ENCODE data around the gene VSTM2L.

Gene VSTM2L

DNA sequence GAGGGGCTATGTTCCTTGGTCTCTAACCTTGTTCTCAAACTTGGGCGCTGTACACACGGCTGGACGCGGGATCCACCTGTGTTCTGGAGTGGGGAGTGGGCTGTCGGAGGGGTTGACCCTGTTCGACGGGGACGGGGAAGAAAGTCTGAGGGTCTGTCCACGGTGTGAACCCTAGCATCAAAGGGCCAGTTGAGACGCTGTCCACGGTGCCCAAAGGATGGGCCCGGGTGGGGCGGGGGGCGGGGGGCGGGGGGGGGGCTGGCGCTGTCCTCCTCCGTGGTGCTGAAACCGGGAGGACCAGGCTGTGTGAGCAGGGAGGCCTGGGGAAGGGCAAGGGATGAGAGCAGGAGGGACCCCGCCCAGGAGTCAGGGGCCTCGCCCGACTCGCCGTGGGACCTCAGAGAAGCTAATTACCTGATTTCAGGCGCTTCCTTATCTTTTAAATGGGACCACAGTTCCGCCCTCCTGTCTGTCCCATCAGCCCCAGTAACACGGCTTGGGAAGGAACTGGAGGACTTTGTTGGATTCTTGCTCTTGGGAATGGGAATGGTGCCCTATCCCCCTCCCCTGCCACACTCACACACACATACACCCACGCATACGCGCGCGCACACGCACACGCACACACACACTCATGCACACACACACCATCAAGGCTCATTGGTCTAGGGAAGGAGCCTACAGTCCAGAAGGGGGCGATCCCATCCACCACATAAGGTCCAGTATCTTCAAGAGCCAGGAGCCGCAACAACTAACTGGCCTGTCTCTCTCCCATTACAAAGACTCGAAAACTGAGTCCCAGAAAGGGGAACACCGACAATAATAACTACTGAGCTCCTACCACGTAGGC is 1.0 kb upstream of the VSTM2L start:
- peak in 1 of 6 experiments; percentile 3 for DNase-seq

DNA sequence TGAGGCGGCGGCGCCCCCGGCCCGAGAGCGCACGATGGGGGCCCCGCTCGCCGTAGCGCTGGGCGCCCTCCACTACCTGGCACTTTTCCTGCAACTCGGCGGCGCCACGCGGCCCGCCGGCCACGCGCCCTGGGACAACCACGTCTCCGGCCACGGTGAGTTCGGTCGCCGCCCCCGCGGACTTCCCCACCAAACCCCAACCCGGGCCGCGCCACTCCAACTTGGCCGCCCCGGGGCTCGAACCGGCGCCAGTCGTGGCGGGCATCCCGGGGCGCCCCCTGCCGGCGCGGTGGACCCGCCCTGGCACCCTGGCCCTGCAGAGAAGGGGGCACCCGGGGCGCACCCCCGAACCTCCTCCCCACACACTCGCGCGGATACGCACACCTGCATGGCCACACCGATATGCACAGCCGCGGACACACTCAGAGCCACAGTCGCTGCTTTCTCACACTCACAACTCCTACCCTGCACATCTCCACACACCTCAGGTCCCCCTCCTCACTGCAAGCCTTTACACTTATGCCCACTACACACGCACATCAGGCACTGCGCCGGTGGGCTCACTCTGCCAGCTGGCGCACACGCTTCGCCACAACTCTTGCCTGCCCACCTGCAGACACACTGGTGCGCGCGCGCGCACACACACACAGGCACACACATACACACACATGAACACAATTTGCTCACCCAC is 535 bp downstream of the VSTM2L start:
- DNase-seq = no peak

DNA sequence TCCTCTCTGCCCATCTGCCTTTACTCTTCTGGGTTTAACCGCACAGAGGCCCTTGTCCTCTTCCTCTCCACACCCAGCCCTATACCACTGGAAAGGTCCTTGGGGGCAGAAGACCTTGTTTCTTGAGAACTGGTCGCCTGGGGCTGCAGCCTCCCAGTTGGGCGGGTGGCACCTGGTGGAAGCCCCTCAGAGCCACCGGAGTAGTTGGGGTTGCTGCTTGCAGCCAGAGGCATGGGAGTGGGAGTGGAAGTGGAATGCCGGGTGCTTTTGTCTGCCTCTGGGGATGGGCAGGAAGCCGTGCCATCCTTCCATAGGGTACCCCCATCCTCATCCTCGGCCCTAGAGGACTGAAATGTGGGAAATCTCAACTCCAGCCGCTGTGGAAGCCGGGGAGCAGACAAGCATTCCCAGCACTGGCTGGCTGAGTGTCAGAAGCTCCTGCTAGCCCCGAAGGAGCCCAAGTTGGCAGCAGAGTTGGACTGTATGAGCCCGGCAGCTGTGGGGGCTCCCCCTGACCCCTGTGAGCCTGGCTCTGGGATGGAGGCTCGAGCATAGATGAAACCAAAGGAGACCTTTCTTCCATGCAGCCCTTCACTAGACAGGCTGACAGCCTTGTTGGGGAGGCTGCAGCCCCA is 1.2 kb downstream of the VSTM2L start:
- no peak for DNase-seq

DNA sequence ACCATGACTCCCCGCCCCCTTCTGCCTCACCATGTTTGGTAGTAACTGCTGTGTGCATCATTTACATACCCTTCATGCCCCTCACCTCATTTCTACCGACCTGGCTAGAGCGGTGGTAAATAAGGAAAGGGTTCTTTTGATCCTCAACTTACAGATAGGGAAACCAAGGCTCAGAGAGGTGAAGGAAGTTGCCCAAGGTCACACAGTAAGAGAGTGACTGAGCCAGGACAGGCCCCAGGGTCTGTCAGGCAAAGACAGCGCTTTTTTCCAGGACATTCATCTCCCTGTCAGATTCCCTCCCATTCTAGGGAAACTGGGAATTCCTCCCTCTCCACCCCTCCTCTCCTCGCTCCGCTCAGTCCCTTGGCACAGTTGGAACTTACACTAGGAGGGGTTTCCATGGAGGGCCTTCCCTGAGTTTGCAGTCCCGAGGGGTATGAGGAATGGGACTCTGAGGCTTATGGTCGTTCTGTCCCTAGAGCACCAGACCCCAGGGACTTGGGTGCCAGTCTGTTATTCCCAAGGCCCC is 2.0 kb downstream of the VSTM2L start:
- no peak for DNase-seq

DNA sequence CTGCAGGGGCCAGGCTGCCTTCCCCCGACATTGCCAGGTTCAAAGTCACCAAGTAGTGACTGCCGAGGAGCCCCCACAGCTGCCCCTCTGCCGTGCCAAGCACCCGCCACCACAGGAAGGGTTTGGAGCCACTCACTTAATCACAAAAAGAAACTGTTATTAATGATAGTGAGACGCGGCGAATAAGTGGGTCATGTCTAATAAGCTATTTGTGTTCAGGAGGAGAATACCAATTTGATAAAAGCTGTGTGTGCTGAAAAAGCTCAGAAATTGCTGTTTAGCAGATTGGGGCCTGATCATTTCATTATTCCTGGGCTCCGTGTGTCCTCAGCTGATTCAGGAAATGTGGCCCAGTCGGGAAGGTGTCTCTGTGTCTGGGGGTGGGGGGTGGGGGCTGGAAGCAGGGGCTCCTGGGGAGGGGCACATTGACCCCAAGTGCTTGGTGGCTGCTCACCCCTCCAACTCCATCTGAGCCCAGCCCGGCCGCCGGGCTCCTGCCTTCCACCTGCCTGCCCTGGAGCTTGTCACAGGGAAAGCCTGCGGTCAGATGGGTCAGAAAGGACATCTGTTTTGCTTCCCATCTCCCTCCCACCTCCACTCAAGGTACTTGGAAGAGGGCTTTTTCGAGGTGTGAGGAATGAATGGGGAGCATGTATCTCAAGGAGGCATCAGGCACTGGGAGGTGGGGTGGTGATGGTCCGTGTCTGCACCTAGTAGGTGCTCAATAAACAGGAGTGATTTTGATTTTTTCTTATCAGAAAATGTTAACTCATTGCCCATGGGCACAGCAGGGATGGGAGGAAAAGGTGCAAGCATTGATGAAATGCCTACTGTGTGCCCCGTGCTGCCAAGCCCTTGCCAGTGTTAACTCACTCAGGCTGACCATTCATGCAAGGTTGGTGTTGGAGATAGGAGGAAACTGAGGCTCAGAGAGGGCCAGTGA is 3.0 kb downstream of the VSTM2L start:
- DNase-seq = no peak

DNA sequence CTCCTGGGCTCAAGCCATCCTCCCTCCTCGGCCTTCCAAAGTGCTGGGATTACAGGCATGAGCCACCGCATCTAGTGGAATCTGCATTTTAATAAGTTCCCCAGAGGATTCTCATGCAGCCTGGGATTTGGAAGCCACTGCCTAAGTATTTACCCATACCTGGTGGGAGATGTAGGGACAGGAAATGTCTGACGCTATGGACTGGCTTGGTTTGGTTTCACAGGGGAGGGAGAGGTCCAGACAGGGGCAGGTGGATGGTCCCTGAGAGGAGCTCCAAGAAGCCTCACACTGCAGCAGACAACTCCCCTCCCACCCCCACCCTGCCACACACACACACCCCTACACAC is 4.4 kb downstream of the VSTM2L start:
- DNase-seq = no peak

DNA sequence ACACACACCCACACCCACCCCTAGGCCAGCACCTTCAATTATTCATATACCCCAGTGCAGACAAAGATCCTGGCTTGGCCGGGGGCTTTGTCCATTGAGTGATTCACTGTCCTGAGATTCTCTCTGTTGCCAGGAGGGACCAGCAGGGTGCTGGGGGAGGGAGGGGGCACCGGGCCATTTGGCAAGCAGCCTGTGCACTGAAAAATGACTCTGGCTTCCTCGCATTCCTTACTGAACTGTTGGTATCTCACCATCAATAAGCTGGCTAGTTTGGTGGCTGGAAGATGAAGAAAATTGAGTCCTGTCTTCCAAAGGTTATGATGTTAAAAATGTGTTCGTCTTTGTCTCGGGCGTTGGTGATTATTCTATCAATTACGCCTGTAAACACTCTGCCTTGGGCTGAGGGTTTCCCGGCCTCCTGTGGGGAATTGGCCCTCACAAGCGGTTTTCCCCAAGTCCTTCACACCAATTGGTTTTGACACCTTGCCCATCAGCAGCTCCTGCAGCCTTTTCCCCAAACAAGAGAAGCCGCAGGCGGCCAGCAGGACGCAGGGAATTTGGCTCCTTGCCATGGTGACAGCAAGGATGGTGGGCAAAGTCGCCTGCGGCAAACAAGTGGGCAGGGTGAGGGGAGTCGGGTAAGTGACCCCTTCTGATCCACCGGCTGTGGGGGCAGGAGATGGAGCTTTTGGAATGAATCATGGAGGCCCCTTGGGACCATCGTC is 4.9 kb downstream of the VSTM2L start:
- no peak for DNase-seq

DNA sequence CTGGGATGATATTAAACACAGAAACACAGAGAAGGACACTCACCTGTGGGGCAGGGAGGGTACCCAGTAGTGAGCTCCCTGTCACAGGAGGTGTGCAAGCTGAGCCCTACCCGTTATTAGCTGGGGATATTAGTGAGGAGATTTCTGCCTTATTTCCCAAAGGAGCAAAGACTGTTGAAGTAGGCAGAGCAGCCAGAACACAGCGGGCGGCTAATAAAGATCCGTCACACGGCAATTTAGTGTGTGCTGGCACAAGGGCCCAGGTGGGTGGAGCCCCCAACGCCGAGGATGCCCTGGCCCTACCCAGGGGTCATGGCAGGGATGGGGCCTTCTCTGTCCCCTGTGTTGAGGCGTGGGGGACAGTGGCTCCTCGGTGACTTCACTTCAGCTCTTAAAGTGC is 8.3 kb downstream of the VSTM2L start:
- no peak for DNase-seq

DNA sequence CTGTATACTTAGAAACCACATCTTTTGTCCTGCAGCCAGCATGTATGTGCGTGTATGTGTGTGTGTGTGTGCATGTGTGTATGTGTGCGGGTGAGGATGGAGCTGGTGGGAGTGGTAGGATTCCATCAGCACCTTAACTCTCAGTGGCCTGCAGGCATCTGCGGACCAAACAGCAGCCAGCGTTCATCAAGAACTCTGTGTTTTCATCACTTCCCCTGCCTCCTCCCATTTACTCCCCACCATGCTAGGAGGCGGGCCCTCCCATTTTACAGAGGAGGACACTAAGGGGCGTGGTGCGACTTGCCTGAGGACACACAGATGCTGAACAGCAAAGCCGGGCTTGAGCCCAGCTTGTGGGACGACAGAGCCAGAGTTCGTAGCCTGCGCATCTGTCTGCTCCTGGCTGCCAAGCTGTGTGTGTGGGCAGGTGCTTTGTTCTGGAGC is 8.9 kb downstream of the VSTM2L start:
- DNase-seq = no peak

DNA sequence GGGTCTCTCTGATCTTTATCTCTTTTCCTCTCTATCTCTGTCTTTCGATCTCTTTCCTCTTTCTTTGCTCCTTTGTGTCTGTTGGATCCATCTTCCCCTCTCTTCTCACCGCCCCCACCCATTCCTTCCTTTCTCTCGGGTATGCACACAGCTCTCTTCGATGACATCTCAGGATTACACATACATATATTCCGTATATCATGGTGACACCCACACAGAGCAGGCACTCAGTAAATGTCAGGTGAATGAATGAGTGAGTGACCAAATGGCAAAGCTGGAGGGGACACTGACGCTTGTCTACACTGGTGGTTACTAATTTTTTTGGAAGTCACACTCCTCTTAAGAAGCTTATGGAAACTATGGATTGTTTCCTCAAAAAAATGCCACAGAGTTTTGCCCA is 9.9 kb downstream of the VSTM2L start:
- DNase-seq = no peak

DNA sequence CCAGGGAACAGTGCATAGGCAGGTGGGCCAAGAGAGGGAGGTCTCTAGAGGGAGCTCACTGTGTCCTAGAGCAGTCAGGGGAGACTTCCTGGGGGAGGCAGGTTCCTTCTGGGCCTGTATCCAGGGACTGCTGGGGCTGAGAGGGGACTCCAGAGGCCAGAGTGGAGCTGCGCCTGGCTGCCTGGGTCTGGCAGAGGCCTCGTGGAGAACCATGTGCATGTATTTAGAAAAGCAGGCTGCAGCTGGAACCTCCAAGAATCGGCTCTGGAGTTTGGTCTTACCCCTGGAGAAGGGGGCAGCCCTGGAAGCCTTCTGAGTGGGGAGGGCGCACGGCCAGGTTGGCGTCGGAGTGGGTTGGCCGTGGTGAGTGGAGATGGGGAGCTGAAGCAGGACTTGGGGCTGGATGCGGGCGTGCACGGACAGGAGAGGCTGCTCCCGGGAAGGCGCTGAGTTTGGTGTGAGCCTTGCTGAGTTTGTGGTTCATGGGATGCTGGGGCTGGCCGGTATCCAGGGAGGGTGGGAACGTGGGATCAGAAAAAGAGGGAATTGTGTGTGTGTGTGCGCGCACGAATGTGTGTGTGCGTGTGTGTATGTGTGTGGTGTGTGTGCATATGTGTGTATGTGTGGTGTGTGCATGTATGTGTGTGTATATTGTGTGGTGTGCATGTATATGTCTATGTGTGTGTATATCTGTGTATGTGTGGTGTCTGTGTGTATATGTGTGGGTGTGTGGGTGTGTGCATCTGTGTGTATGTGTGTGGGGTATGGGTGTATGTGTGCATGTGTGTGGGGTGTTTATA is 10.8 kb downstream of the VSTM2L start:
- no peak for DNase-seq

DNA sequence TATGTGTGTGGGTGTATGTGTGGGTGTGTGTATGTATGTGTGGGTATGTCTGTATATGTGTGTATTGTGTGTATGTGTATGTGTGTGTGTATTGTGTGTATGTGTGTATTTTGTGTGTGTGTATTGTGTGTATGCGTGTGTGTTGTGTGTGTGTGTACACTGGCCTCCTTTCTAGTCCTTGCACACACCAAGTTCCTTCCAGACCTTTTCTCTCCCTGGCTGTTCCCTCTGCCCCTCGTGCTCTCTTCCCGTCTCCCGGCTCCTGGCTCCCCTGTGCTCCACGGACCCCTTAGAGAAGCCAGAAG is 11.4 kb downstream of the VSTM2L start:
- DNase-seq = no peak

DNA sequence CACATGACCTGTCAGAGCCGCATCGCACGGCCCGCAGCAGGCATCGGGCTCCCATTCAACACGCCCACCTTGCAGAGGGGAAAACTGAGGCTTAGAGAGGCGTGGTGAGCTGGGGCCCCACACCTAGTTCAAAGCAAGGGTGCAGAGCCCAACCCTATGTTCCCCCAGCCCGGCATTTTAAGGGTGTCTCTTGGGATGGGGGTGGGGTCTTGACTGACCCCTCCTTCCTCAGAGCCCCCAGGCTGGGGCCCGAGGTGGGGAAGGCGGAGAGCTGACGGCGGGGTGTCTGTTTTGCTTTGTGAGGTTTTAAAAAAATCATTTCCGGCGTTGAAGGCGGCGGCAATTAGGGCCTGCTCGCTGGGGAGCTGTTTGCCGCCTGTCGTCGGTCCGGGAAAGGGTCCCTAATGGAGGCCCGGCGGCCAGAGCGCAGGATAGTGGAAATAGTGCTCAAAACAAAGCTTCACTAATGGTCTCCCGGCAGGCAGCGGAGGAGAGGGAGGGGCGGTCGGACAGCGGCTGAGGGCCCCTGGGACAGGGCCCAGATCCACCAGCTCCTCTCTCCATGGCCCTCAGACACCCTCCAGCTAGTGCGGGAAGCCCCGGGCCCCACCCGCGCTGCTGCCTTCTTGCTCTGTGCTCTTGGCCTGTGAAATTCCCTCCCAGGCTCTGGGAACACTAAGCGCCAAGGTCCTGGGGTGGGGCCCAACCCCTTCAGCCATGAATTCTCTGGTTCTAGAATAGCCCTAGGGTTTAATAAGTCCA is 11.9 kb downstream of the VSTM2L start:
- DNase-seq = peak in 4 of 6 experiments; percentile 6 to 44 (median 20)

DNA sequence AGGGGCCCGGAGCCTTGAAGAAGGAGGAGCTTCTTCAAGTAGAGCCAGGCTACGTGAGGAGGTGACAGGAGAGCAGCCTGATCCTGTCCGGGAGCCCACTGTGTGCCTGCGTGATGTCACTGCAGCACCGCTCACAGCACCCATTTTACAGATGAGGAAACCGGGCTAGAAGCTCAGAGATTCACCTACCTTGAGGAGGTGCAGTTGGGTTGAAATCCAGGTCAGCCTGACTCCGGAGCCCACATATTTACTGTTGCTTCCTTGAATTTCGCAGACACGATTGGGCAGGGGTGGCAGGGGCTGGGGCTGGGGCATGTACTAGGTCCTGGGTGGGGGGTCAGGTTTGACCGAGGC is 12.5 kb downstream of the VSTM2L start:
- DNase-seq = no peak

DNA sequence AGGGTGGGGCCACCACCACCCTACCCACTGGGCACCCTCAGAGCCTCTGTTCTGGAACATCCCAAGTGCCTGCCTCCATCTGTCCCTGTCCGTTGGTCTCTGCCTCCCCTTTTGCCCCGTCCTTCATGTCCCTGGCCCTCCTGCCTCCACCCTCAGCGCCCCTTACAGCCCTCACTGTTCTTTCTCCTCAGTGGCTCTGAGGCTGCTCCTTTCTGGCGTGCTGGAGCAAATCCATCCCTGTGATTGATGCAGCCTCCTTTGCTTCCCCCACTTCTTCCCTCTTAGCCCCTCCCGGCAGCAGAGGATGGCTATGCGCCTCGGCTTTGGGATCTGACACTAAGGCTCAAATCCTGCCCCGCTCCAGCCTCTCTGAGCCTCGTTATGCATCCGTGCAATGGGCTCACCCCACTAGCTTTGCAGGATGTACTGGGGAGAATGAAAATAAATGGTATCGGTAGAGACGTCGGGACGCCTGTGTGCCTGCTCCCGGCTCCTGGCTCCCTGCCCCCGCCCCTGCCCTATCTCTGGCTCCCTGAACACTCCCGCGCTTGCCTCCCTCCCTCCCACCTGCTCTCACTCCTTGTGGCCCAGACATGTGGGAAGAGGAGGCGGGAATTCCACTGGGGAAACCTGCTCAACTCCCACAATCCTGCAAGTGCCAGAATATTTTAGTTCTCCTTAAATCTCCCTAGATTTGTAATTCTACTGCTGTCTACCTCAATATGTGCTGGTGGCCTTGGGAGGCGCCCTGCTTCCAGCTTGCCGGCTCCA is 13.1 kb downstream of the VSTM2L start:
- DNase-seq = no peak

DNA sequence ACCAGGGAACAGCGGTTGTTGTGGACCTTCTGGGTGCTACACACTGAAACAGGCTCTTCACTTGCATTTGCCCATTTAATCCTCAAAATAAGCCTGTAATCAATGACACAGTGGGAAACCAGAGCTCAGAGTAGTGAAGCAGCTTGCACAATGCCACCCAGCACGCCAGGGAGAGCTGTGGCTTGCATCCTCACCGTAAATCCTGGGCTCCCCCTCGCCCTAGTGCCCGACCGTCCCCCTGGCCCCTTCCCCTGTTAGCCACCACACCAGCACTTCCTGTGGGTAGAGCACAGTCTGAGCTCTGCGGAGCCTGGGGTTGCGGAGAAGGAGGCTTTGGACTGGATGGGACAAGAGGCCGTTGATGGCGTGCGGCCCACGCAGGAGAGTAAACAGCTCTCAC is 14.5 kb downstream of the VSTM2L start:
- no peak for DNase-seq

DNA sequence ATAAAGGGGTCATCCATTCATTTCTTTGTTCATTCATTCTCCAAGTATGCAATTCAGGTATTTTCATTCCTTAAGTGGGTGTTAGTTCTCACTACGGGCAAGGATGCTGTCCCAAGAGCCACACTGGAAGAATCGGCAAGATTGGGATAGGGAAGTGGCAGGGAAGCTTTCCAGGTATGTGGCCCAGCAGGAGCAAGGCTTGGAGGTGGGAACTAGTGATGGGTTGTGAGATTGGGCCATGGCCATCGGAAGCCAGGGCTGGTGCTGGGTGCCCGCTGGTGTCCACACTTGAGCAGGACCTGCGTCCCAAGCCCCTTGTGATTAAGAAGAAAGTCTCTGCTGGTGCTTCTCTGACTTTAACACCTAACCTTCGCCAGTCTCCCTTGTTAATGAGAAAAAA is 15.1 kb downstream of the VSTM2L start:
- DNase-seq = no peak

DNA sequence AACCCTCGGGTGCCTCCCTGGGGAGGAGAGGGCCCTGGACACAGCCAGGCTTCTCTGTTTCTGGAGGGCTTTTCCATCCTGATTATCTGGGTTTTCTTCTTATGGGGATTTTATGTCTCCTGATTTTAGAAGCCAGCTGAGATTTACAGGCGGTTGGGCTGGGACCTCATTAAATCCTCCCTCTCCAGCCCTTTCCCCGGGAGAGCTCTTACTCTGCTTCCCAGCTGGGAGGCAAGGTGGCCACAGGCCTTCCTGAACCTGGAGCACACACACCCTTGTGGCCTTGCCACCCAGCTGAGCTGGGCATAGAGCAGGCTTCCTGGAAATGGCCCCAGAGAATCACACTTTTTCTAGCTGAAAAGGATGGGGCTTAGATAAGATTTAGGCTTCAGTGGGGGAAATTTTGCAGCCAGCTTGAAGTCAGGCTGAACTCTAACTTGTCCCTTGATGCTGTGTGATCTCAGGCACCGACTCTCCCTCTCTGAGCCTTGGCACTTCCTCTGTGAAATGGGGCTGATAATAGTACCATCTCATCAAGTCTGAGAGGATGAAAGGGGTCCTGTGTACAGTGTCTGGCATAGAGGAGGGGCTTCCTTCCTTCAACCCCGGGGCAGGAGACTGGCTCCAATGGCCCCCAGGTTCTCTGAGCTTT is 16.6 kb downstream of the VSTM2L start:
- DNase-seq = no peak

DNA sequence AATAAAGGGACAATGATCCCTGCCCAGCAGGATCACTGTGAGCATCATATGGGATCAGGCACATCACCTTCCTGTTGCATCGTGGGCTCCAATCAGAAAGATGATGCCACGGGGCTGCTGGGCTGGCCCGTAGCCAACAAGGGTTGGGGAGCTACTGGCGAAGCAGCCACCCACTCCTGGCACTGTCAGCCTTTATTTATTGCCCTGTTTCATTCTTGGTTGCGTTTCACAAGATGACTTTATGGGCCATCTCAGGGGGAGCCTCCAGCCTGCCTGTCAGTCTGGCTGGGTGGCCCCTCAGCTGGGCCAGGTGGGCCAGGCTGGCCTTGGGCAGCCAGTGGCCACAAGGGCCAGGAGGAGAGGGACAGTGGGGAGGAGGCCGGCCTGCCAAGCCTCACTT is 17.3 kb downstream of the VSTM2L start:
- DNase-seq = no peak
